Activated CD4-positive, alpha-beta T cell treated with anti-CD3 and anti-CD28 coated beads, Interleukin-2, amount 50 U/mL, for 1 hour (primary cell): ENCODE measurements around the gene MAP3K5.
"Not testable (repeated sequence)": the region's sequence is repeated elsewhere in the genome, so short reads cannot be mapped to it uniquely, and the experiment has no call there.

ENCODE experiments used
- DNase-seq: peaks from one replicate; pipeline ENCODE4 v3.0.0-alpha.2; 2020

Gene MAP3K5

DNA sequence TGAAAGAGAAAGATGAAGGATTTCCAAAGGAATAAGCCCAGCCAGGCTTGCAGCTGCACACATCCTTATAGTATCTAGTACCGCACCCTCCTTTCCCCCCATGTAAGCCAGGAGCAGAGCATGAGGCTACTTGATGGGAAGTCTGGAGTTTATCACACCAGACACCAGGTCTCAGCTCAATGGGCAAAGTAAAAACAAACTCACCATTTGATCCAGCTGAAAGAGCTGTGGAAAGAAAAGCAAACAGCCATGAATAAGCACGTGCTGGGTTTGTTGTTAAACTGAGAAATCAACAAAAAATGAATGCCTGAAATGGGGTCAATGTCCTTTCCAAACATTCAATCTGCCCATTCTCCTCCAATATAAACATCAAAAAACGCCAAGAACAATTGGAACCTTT is 191.5 kb downstream of the MAP3K5 start:
- DNase-seq: no peak

DNA sequence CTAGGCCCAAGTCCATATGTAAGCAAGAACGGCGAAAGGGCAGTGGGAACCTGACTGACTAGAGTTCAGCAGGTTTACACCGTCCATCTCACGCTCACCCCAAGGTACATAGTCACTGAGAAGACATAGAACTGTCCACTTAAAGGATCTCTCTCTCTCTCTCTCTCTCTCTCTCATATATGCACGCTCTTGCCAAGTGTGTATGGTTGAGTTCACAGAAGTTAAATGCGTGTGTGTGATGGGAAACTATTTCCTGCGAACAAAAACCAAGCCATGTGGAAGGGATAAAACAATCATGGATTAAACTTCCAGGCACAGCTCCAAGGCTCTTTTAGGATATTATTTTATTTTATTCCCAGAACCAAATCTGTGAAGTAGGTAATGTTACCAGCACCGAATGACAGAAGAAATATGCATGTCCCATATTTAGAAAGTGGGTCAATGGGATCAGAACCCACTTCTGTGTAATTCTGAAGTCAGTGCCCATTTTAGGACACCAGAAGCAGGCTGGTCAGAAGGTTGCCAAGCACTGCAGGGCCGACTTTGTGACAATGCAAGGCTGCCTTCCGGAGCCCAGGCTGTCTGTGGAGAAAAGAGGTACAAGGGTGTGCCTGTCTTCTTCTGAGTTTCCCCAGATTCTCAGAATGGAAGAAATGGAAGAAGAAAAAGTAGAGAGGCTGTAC is 192.8 kb downstream of the MAP3K5 start:
- no peak for DNase-seq

DNA sequence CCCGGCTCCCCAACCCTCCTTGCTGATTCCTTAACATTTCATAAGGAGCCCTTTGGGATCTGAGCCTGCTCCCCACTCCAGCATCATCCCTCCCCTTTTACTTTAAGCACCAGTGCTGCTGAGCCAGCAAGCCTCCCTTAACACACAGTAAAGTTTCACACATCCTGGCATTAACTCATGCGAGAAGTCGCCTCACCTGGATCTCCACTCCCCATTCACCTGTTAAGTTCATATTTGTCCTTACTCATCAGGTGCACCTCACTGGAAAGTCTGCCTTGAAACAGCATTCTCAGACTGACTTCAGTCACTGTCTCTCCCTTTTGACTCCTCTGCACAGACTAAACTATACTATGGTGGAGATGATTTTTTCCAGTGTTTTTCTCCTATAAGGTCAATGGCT is 194.2 kb downstream of the MAP3K5 start:
- no peak for DNase-seq

DNA sequence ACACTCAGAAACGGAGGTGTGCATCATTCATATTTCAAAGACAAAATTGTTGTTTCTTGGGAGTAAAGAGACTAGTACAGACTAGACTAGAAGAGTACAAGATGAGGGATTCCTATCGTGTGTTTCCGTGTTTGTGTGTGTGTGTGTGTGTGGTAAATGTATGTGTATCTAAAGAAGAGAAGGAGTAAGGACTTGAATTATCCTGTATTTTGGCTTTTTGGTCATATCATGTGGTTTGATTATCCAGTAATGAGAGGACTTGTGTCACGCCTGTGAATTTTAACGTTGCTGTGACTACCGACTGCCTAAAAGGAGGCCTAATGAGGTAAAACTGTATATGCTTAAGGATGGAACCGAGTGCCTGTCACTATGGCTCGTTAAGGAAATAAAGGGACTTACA is 197.6 kb downstream of the MAP3K5 start:
- no peak for DNase-seq

DNA sequence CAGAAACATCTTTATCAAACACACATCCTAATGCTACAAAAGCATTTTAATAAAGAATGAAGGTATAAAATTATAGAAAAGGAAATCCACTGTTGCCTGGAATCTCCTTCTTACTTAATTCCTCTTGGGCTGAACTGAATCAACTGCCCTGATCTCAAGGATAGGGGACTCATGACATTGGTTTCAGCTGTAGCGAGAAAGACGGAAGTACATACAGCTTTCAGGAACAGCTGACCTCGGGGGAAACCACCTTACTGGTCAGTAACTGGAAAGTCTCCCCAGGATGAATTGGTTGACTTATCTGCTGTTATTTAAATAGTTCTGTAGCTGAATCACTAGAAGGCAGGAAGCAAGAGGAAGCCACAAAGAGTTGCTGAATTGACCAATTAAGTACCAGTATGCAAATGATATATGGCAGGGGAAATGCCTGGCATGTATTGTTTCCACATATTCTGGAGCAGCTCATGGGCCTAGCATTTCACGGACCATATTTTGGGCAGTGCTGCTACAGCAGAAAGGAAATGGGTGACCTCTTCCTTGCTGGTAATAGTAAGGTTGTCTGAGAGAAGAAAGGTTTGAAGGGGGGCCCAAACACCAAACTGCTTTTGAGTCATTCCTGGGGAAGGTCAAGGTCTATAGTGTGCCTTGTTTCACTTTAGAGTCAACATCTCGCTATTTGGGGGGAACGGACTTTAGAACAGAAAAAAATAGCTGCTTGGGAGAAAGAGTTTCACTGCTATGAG is 198.4 kb downstream of the MAP3K5 start:
- DNase-seq: no peak

DNA sequence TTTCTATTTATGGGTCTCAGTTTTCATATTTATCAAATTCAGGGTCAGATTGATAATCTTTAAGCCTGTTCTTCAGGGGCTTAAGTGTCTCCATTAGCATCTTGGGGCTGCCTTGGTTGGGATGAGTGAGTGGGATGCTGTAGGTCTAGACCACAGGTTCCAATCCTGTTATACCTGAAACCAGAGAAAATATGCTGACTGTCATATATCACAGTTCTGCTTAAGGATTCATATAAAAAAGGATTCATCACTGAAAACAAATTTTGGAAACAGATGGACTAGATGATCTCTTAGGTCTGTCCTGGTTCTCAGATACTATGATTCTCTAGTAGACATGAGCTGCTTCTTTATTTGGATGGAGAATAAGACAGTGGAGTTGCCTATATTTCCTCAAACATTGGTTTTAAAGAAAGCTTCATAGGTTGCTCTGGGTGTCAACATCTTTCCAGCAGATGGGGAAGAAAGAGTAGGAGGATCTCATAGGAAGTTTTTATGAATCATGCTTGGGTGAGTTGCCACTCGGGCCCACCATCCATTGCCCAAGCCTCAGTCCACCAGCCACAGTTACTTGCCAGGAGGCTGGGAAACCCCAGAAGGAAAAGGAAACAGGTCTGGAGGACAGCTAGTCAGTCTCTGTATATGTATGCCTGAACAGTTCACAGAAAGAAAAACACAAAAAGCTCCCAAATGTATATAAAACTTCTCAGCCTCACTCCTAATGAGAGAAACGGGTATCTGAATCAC is 199.2 kb downstream of the MAP3K5 start:
- DNase-seq: no peak

DNA sequence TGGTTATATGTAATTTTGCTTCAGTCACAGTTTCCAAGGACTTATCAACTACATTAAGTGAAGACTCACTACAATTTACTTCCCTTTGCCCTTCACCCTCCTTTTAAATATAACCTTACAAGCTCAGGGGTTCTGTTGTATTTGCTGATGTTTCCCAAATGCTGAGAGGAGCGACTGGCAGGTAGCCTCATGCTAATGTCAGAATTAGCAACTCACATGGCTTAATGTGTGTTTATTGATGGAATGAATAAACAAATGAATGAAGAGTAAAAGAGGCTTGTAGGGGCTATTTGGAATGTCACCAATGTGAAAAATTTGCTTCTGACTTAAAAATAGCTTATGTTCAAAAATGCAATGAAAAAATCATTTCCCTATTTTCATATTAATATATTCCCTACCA is 200.7 kb downstream of the MAP3K5 start:
- no peak for DNase-seq

DNA sequence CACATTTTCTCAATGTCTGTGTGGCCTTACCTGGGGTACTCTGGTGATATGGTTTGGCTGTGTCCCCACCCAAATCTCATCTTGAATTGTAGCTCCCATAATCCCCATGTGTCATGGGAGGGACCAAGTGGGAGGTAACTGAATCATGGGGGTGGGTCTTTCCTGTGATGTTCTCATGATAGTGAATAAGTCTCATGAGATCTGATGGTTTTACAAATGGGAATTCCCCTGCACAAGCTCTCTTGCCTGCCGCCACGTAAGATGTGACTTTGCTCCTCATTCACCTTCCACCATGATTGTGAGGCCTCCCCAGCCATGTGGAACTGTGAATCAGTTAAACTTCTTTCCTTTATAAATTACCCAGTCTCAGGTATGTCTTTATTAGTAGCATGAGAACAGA is 201.4 kb downstream of the MAP3K5 start:
- DNase-seq: not testable (repeated sequence)

DNA sequence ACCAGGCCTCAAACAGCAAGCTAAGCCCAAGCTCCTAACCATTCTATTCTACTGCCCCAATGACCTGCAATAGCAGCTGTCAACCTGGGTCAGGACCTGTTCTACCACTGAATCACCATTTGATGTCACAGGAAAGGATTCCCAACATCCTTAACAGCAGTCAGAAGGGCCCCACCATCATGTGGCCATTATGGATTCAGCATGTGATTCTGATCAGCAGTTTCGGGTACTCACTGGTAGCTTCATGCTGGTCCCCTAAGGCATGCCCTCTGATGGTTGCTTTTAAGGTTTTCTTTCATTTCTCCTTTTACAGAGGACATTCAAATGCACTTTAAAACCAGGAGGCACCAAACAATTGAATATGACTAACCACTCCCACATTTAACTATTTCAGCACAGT is 204.8 kb downstream of the MAP3K5 start:
- DNase-seq: no peak

DNA sequence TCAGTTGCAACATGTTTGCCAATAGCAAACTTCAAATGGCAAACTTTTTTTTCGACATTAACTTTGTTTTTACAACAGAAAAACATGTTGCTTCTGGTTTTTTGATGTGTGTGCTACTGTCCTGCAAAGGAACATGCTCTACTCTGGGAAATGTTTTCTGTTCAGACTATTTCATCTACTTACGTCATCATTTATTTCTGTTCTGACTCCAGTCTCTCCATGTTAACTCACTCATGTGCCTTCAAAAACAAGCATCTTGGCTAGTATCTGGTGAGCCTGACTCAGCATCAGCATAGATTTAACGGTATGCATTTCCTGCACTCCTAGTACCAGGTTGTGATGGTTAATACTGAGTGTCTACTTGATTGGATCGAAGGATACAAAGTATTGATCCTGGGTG is 206.0 kb downstream of the MAP3K5 start:
- DNase-seq: no peak

DNA sequence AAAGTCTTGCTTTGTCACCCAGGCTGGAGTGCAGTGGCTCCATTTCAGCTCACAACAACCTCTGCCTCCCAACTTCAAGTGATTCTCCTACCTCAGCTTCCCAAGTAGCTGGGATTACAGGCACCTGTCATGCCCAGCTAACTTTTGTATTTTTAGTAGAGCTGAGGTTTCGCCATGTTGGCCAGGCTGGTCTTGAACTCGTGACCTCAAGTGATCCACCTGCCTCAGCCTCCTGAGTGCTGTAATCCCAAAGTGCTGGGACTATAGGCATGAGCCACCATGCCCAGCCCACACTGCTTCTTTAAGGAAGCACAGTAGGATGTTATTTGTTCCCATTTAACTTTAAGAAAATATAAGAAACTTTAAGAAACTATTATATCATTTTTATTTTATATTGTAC is 206.8 kb downstream of the MAP3K5 start:
- not testable (repeated sequence) for DNase-seq

DNA sequence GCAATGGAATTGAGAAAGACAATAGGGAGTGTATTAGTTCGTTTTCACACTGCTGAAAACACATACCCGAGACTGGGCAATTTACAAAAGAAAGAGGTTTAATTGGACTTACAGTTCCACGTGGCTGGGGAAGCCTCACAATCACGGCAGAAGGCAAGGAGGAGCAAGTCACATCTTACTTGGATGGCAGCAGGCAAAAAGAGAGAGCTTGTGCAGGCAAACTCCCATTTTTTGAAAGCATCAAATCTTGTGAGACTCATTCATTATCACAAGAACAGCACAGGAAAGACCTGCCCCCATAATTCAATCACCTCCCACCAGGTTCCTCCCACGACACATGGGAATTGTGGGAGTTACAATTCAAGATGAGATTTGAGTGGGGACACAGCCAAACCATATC is 208.0 kb downstream of the MAP3K5 start:
- not testable (repeated sequence) for DNase-seq

DNA sequence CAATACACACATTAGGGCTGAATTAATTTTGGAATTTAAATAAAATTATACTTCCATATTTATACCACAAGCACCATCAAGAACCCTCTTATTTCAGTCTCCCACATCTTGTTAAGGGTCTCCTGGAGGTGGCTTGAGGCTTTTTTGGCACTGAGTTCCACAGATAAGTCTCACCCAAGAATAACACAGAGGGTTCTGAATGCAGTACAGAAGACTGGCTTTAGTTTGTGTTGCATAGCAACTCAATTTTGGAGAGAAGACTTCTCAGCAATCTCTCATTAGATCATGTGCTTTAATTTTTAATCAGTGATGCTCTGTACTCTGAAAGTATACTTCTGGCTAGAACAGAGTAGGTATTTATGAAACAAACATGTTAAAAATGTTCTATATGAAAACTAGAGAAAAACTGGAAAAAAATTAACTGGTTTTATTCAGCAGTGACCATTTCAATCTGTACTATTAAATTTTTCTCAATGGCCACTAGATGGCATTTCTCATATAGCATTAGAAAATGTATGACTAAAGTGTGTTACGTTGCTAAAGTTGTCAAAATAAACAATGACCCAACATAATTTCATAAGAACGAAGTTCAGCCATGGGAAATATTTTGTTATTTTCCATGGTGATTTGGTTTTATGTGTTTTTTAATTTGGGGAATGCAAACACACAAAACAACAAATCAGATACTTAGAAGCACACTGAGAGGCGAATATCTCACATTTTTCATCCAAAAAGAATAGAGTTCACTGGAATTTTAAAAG is 209.4 kb downstream of the MAP3K5 start:
- DNase-seq: no peak

DNA sequence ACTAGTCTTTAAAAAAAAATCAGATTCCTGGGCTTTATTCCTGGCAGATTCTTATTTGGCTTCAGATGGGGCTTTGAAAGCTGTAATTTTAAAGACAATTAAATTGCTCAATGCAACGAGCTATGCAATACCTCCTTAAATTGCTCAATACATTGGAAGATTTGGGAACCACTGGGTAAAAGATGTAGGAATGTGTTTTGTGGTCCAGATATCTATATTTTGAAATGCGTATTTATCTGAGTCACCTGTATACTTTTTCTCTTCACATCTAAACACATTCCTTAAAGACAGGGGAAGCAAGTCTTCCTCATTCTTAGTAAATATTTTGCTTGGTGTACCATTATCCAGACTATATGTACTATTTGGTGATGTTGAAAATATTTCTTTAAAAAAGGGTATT is 212.5 kb downstream of the MAP3K5 start:
- no peak for DNase-seq

DNA sequence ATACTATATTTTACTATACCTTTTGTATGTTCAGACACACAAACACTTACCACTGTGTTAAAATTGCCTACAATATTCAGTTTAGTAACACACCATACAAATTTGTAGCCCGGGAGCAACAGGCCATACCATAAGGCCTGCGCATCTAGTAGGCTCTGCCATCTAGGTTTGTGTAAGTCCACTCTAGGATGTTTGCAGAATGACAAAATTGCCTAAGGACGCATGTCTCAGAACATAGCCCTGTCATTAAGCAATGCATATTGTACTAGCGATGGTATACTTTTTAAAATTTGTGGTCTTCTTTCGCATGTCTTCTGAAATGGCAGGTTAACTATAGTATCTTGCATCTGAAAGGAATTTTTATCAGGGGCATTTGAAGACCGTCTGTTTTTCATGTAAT is 215.5 kb downstream of the MAP3K5 start:
- no peak for DNase-seq

DNA sequence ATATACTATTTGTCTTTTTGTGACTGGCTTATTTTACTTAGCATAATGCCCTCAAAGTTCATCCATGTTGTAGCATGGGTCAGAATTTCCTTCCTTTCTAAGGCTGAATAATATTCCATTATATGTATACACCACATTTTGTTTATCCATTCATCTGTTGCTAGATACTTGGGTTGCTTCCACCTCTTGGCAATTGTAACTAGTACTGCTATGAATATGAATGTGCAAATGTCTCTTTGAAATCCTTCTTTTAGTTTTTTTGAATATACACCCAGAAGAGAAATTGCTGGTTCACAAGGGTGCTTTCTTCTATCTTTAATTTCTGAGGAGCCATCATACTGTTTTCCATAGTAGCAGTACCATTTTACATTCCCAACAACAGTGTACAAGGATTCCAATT is 220.8 kb downstream of the MAP3K5 start:
- no peak for DNase-seq

DNA sequence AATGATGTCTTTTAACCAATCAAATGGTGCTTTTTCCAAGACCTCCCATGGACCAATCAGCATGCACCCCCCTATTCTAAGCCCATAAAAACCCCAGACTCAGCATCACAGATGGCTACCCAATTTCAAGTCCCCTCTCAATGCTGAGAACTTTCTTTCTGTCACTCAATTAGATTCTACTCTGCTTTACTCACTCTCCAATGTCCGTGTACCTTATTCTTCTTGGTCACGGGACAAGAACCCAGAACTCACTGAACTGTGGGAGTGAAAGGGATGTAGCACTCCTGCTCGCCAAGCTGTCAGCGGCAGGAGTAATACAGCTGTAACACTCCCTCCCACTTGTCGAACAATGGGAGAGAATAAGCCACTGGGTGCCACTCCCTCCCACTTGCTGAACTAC is 221.2 kb downstream of the MAP3K5 start:
- DNase-seq: no peak

DNA sequence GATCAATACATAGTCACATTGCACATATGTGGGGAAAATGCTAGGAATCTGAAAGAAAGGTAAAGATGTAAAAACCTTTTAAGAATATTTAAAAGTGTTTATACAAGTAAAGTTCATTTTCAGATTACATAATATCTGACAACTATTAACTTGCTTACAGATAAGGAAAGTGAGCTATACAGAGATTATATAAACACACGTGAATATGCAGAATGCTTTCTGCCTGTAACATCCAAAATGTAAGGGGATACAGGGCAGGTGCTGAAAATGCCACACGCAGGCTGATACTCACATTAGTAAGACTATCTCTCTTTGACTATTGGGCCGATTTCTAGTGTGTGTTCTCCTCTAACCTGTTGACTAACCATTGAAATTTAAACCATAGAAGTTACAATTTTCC is 224.1 kb downstream of the MAP3K5 start:
- DNase-seq: no peak

DNA sequence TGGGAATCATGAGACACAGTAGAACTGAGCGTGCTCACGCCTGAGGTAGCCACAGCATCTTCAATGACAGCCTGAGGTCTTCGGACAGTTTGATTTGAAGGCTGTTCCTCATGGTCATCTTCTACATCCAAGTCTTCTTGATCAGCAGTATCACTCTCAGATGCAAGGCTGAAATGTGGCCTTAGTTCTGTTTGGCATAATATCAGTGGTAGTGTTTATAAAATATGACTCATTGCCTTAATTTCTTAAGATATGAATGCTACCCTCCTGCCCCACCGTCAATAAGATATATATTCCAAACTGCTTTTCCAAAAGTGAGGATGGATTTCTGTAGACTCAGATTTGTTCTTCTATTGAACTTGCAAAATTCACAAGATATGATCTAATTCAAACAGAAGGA is 224.6 kb downstream of the MAP3K5 start:
- DNase-seq: no peak

DNA sequence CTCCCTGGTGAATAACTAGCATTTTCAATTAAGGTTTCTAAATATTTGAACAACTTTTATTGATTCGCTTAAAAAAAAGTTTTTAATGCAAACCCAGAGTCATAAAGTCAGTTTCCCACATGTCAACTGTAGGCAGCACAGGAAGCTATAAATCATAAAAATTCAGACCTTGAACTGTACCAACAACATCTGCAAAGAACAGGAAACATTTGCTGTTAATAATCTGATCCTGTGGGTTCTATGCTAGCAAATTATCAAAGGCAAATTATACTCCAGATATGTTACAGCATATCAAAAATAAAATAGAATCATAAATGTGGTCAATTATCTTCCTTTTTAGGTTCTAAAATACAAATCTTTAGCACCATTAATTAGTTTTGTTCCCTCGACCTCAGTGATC is 225.4 kb downstream of the MAP3K5 start:
- no peak for DNase-seq

DNA sequence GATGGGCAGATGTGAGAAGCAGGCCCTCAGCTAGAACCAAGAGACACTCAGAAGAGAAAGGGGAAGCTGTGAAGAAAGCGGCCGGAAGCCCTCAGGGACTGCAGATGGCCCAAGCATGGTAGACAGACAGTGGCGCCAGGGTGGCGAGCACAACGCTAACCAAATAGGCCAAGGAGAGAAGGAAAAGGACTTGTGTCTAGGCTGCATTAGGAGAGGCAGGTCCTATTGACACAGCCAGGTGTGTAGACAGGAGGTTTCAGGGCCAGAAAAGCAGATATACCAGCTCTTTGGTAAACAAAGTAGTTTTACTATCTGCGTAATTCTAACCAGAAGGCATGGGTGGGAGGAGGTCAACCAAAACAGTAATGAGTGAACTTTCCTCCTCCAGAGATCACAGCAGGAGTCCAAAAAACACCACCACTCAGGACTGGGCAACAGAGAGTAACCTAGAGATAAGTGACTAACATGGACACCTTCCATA is 226.2 kb downstream of the MAP3K5 start:
- DNase-seq: no peak

DNA sequence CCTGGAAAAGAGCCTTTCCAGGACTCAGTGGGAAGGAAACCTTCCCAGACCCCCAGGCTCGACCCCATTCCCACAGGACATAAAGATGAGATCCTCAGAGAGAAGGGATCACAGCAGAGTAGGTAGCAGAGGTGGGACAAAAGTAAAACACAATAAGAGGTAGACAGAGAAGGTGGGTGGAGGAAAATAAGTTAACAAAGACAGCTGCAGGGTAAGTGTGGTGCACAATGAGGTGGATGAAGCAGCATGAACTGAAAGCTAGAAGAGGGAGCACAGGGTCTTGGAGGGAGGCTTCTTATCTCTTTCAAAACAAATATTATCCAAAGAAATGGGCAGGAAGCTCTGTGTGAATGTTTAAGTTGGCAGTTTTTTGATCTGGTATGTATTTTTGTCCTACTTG is 228.1 kb downstream of the MAP3K5 start:
- DNase-seq: no peak
